HepG2 (cell line): ENCODE data around the gene IL32. TPM values are rescaled to one million over a fixed set of nuclear protein-coding genes. Genes with fewer than 3 reads are reported as not detected.

Experiments
- ARNTL ChIP-seq: sonication (generic); formaldehyde crosslinking; IDR thresholded peaks from 2 replicates; pipeline ENCODE4 v1.4.0; 2020; ENCODE audit warnings: mild to moderate bottlenecking, missing genetic modification reagents
- CREB1 ChIP-seq, 2 experiments: fragments of 450-650 bp in 1 of 2; IDR thresholded peaks; 2 replicates each; pipeline ENCODE4 v1.6.1; 2016 to 2017; ENCODE audit warnings: control low read depth in 1 of 2, mild to moderate bottlenecking in 1 of 2, missing compliant biosample characterization in 1 of 2, missing genetic modification characterization in 1 of 2
- E2F1 ChIP-seq: sonication (generic); formaldehyde crosslinking; IDR thresholded peaks from 2 replicates; pipeline ENCODE4 v1.5.0; 2020; ENCODE audit warnings: missing genetic modification reagents
- FOXP4 ChIP-seq: sonication (generic); formaldehyde crosslinking; IDR thresholded peaks from 2 replicates; pipeline ENCODE4 v1.4.0; 2020; ENCODE audit warnings: missing genetic modification reagents
- HIC2 ChIP-seq: sonication (generic); formaldehyde crosslinking; IDR thresholded peaks from 2 replicates; pipeline ENCODE4 v1.9.0; 2022; ENCODE audit warnings: low read depth, missing genetic modification reagents
- NFE2 ChIP-seq: sonication (generic); formaldehyde crosslinking; IDR thresholded peaks from 2 replicates; pipeline ENCODE4 v1.4.0; 2020; ENCODE audit warnings: missing genetic modification reagents
- RELA ChIP-seq: sonication (generic); formaldehyde crosslinking; IDR thresholded peaks from 2 replicates; pipeline ENCODE4 v1.4.0; 2020; ENCODE audit warnings: missing genetic modification reagents
- SP5 ChIP-seq: IDR thresholded peaks from 2 replicates; pipeline ENCODE4 v1.6.1; 2016; ENCODE audit warnings: low read depth, borderline replicate concordance
- TP53 ChIP-seq: sonication (generic); formaldehyde crosslinking; conservative IDR thresholded peaks from 2 replicates; pipeline ENCODE4 v1.4.0; 2020; ENCODE audit warnings: missing genetic modification reagents
- ZNF614 ChIP-seq: IDR thresholded peaks from 2 replicates; pipeline ENCODE4 v1.6.1; 2018; ENCODE audit warnings: missing biosample characterization, missing genetic modification reagents, inconsistent platforms, borderline replicate concordance
- polyA plus RNA-seq, 8 experiments: library from polyadenylated mRNA; depleted of rRNA in 3 of 8; stranded (reverse) in 7 of 8; unstranded in 1 of 8; fragments of >200 nt; fragmentation: Illumina TruSeq in 4 of 8; extraction: Trizol in 4 of 8; gene quantifications; 2 replicates each; pipeline versions ENCODE4 v1.2.1 to v1.2.3, GENCODE V29; 2011 to 2016; ENCODE audit warnings: low read depth in 4 of 8, missing spikeins in 1 of 8, mixed read lengths in 1 of 8; ENCODE audit not compliant: insufficient read depth in 1 of 8
- total RNA-seq, 5 experiments: library from RNA; depleted of rRNA; stranded (reverse); fragments of >200 nt; fragmentation: Illumina TruSeq; extraction: Trizol; gene quantifications; 2 replicates each; pipeline ENCODE4 v1.2.3, GENCODE V29; 2016; ENCODE audit warnings: low read depth in 1 of 5
- TF ChIP-seq, protein P1 (sequence below): sonication (generic); formaldehyde crosslinking; IDR thresholded peaks from 2 replicates; pipeline ENCODE4 v1.5.0; 2020; ENCODE audit warnings: mild to moderate bottlenecking, missing genetic modification reagents, borderline replicate concordance

The IL32 gene
- total and polyA plus RNA-seq, 2 of the 13 experiments (the other 11 are each of a cell fraction or from before 2014, with no cell fraction given), result 115 to 165 TPM

GRCh38 chr16:3017794-3018506 is 47.5 kb upstream of the IL32 start, which contains the start of gene CLDN6 (continued):
- TF ChIP-seq NFE2 (CRISPR knock-in tag) (no peak), TP53 (CRISPR knock-in tag) (no peak), ARNTL (no peak), RELA (no peak), E2F1 (CRISPR knock-in tag) (no peak), CREB1 (IDR thresholded peaks at IDR 0.05) (peak; percentile 98), CREB1 (CRISPR knock-in tag; IDR thresholded peaks at IDR 0.05) (peak; percentile 89), FOXP4 (CRISPR knock-in tag) (no peak), HIC2 (CRISPR knock-in tag) (0 out of 2 replicates have a peak, but pooled peaks have one; percentile 48), SP5 (0 out of 2 replicates have a peak, but pooled peaks have one; percentile 17), ZNF614 (CRISPR knock-in tag) (0 out of 2 replicates have a peak, but pooled peaks have one; percentile 15)
- TF ChIP-seq, protein P1, sequence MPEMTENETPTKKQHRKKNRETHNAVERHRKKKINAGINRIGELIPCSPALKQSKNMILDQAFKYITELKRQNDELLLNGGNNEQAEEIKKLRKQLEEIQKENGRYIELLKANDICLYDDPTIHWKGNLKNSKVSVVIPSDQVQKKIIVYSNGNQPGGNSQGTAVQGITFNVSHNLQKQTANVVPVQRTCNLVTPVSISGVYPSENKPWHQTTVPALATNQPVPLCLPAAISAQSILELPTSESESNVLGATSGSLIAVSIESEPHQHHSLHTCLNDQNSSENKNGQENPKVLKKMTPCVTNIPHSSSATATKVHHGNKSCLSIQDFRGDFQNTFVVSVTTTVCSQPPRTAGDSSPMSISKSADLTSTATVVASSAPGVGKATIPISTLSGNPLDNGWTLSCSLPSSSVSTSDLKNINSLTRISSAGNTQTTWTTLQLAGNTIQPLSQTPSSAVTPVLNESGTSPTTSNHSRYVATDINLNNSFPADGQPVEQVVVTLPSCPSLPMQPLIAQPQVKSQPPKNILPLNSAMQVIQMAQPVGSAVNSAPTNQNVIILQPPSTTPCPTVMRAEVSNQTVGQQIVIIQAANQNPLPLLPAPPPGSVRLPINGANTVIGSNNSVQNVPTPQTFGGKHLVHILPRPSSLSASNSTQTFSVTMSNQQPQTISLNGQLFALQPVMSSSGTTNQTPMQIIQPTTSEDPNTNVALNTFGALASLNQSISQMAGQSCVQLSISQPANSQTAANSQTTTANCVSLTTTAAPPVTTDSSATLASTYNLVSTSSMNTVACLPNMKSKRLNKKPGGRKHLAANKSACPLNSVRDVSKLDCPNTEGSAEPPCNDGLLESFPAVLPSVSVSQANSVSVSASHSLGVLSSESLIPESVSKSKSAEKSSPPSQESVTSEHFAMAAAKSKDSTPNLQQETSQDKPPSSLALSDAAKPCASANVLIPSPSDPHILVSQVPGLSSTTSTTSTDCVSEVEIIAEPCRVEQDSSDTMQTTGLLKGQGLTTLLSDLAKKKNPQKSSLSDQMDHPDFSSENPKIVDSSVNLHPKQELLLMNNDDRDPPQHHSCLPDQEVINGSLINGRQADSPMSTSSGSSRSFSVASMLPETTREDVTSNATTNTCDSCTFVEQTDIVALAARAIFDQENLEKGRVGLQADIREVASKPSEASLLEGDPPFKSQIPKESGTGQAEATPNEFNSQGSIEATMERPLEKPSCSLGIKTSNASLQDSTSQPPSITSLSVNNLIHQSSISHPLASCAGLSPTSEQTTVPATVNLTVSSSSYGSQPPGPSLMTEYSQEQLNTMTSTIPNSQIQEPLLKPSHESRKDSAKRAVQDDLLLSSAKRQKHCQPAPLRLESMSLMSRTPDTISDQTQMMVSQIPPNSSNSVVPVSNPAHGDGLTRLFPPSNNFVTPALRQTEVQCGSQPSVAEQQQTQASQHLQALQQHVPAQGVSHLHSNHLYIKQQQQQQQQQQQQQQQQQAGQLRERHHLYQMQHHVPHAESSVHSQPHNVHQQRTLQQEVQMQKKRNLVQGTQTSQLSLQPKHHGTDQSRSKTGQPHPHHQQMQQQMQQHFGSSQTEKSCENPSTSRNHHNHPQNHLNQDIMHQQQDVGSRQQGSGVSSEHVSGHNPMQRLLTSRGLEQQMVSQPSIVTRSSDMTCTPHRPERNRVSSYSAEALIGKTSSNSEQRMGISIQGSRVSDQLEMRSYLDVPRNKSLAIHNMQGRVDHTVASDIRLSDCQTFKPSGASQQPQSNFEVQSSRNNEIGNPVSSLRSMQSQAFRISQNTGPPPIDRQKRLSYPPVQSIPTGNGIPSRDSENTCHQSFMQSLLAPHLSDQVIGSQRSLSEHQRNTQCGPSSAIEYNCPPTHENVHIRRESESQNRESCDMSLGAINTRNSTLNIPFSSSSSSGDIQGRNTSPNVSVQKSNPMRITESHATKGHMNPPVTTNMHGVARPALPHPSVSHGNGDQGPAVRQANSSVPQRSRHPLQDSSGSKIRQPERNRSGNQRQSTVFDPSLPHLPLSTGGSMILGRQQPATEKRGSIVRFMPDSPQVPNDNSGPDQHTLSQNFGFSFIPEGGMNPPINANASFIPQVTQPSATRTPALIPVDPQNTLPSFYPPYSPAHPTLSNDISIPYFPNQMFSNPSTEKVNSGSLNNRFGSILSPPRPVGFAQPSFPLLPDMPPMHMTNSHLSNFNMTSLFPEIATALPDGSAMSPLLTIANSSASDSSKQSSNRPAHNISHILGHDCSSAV (CRISPR knock-in tag), result no peak
